ENCODE measurements around the gene JUP.

GRCh38 chr17:41812381-41813151, 26.1 kb upstream of the JUP start, which contains the start of gene FKBP10:
- TF ChIP-seq POLR2A (IDR thresholded peaks at IDR 0.05; ENCODE audit: low read length) (no peak), GATA1 (IDR thresholded peaks at IDR 0.05; ENCODE audit: low read depth, low read length) (no peak)
